A673 (cell line): ENCODE results near the gene GRIK4. TPM values are rescaled to one million over a fixed set of nuclear protein-coding genes. Genes with fewer than 3 reads are reported as not detected.

Experiments
- BruUV-seq: library from RNA; stranded (reverse); fragments of 400-500 nt; replicated peaks from 2 replicates; lab custom pipeline; 2021; lab: Mats Ljungman, UMichigan
- CTCF ChIA-PET: fragments of 300-600 bp; sonication (Branson Sonifier 250); formaldehyde crosslinking; loops from one replicate; lab custom pipeline; 2022; ENCODE audit warnings: antibody characterized with exemption; lab: Charles Lee
- POLR2A ChIA-PET: fragments of 300-600 bp; sonication (Branson Sonifier 250); formaldehyde crosslinking; loops from one replicate; lab custom pipeline; 2022; ENCODE audit warnings: antibody characterized with exemption; ENCODE audit not compliant: low non-redundant PET; lab: Charles Lee
- DNase-seq: peaks from one replicate; pipeline ENCODE4 v3.0.0-alpha.2; 2015; ENCODE audit warnings: low spot score
- H3K27ac ChIP-seq: fragments of 200-600 bp; sonication (generic); 2 replicates; pipeline ENCODE4 v1.5.1; 2016; ENCODE audit warnings: mixed run types, low read depth, mild to moderate bottlenecking, mixed read lengths, antibody characterized with exemption, low read length; ENCODE audit not compliant: poor library complexity, severe bottlenecking
- H3K27me3 ChIP-seq: fragments of 200-600 bp; sonication (generic); replicated peaks from 2 replicates; pipeline ENCODE4 v1.6.1; 2017; ENCODE audit warnings: mixed run types, low read depth, mild to moderate bottlenecking, mixed read lengths, antibody characterized with exemption, low read length; ENCODE audit not compliant: insufficient read depth, poor library complexity
- H3K36me3 ChIP-seq: fragments of 200-600 bp; sonication (generic); 2 replicates; pipeline ENCODE4 v1.6.1; 2016; ENCODE audit warnings: mixed run types, mild to moderate bottlenecking, mixed read lengths, antibody characterized with exemption, low read length; ENCODE audit not compliant: insufficient read depth, poor library complexity, severe bottlenecking
- H3K4me1 ChIP-seq: fragments of 200-600 bp; sonication (generic); 2 replicates; pipeline ENCODE4 v1.6.1; 2017; ENCODE audit warnings: mixed run types, mild to moderate bottlenecking, mixed read lengths, antibody characterized with exemption, low read length; ENCODE audit not compliant: insufficient read depth, poor library complexity, severe bottlenecking
- H3K4me3 ChIP-seq: fragments of 200-600 bp; sonication (generic); 2 replicates; pipeline ENCODE4 v1.5.1; 2016; ENCODE audit warnings: low read depth, mixed run types, mild to moderate bottlenecking, mixed read lengths, low read length; ENCODE audit not compliant: poor library complexity, severe bottlenecking
- H3K9me3 ChIP-seq: fragments of 200-600 bp; sonication (generic); 2 replicates; pipeline ENCODE4 v1.6.1; 2016; ENCODE audit warnings: mixed run types, low read depth, mild to moderate bottlenecking, mixed read lengths, antibody characterized with exemption, low read length; ENCODE audit not compliant: poor library complexity, severe bottlenecking
- CTCF ChIP-seq: fragments of 300-800, 200-600 bp; sonication (generic); conservative IDR thresholded peaks from 2 replicates; pipeline ENCODE4 v1.5.1; 2017; ENCODE audit warnings: low read depth, mild to moderate bottlenecking, antibody characterized with exemption, low read length, moderate library complexity, mixed read lengths
- EZH2 ChIP-seq: fragments of 200-600 bp; sonication (generic); IDR thresholded peaks from 2 replicates; pipeline ENCODE4 v1.6.1; 2017; ENCODE audit warnings: borderline replicate concordance, low read depth, mild to moderate bottlenecking, mixed read lengths, antibody characterized with exemption, low read length; ENCODE audit not compliant: poor library complexity, severe bottlenecking
- intact Hi-C: fragments of 100-400 bp; cut with micrococcal nuclease; formaldehyde crosslinking; loops from one replicate; pipeline ENCODE4 v1.10.0; 2022; ENCODE audit not compliant: unreplicated experiment
- total RNA-seq: library from RNA; stranded (reverse); gene quantifications from 2 replicates; pipeline ENCODE4 v1.2.3, GENCODE V29; 2021

Gene GRIK4
- total RNA-seq, 1 experiment from 2014 or later, result not detected

GRCh38 chr11:120839201-120839600 lies 327.7 kb downstream of the GRIK4 start:
- ChIA-PET POLR2A (interaction anchor here (0.7 kb wide), 1 partner anchor 43 kb away, joined by 4 read pairs; no protein-coding TSS in a partner anchor), CTCF (no interaction called here)
- DNase-seq, result no peak
- no peak for TF ChIP-seq EZH2
- no peak for TF ChIP-seq CTCF
- Histone ChIP-seq H3K27ac (no peak overlapping the region), H3K9me3 (no peaks in the 10 kb centered on the region), H3K27me3 (no peaks in the 10 kb centered on the region), H3K36me3 (no peaks in the 10 kb centered on the region), H3K4me1 (no peaks in the 10 kb centered on the region), H3K4me3 (no peak overlapping the region)
- BruUV-seq, result no TSS peak
- intact Hi-C loops, result no loop called here

- ChIA-PET POLR2A (no interaction called here), CTCF (no interaction called here)
- Histone ChIP-seq H3K4me3 (no peak overlapping the region), H3K36me3 (no peaks in the 10 kb centered on the region), H3K27me3 (no peaks in the 10 kb centered on the region), H3K4me1 (no peaks in the 10 kb centered on the region), H3K27ac (no peak overlapping the region), H3K9me3 (no peaks in the 10 kb centered on the region)
- BruUV-seq, result no TSS peak
- no peak for TF ChIP-seq EZH2
- no peak for TF ChIP-seq CTCF
- intact Hi-C loops, result no loop called here
- no peak for DNase-seq
Observed at GRCh38 chr11:120839846-120840402, 328.4 kb downstream of the GRIK4 start.

GRCh38 chr11:120840661-120841060 lies 329.1 kb downstream of the GRIK4 start:
- Histone ChIP-seq H3K36me3 (no peaks in the 10 kb centered on the region), H3K4me3 (no peak overlapping the region), H3K27me3 (no peaks in the 10 kb centered on the region), H3K4me1 (no peaks in the 10 kb centered on the region), H3K27ac (no peak overlapping the region), H3K9me3 (no peaks in the 10 kb centered on the region)
- BruUV-seq, result no TSS peak
- intact Hi-C loops, result no loop called here
- TF ChIP-seq EZH2, result no peak
- no peak for TF ChIP-seq CTCF
- POLR2A ChIA-PET, result no interaction called here
- no peak for DNase-seq
- CTCF ChIA-PET, result no interaction called here
